ENCODE results near the gene NDRG3. TPM values are rescaled to one million over a fixed set of nuclear protein-coding genes. Genes with fewer than 3 reads are reported as not detected.

The NDRG3 gene
- total RNA-seq, 1 experiment from 2014 or later = 23.6 TPM

GRCh38 chr20:36784116-36784515, 38.2 kb upstream of the NDRG3 start:
- Histone ChIP-seq H2BK15ac (ENCODE audit: low read depth, low read length) (no peak overlapping the region), H4K91ac (ENCODE audit: insufficient read length, low read depth, low read length) (no peak overlapping the region), H2AK5ac (ENCODE audit: insufficient read length, low read length) (no peak overlapping the region), H3K23ac (ENCODE audit: insufficient read length, low read depth, low read length) (no peak overlapping the region), H2BK20ac (ENCODE audit: low read depth, low read length, poor library complexity, severe bottlenecking) (no peak overlapping the region), H4K20me1 (ENCODE audit: control insufficient read depth, insufficient read depth, insufficient read length) (peaks cover 2% of the 10 kb centered on the region), H2AFZ (ENCODE audit: low read length) (no peak overlapping the region), H3K56ac (ENCODE audit: insufficient read length, low read depth, low read length) (no peak overlapping the region), H4K5ac (ENCODE audit: insufficient read length, low read depth, low read length) (no peak overlapping the region), H3K27ac (ENCODE audit: insufficient read length, low read depth, low read length) (no peak overlapping the region), H3K27me3 (ENCODE audit: insufficient read depth, low read length) (no peaks in the 10 kb centered on the region), H2BK120ac (ENCODE audit: low read depth, low read length, poor library complexity, severe bottlenecking) (no peak overlapping the region), H3K4me1 (ENCODE audit: insufficient read depth, low read length) (no peaks in the 10 kb centered on the region), H3K14ac (ENCODE audit: insufficient read depth, low read length) (no peak overlapping the region), H3K79me2 (ENCODE audit: insufficient read depth, low read length) (no peaks in the 10 kb centered on the region), H3K79me1 (ENCODE audit: insufficient read depth, low read depth, low read length, poor library complexity, severe bottlenecking) (no peaks in the 10 kb centered on the region), H3K23me2 (ENCODE audit: insufficient read length, low read depth, low read length, poor library complexity, severe bottlenecking) (no peaks in the 10 kb centered on the region), H3K9me3 (ENCODE audit: control insufficient read depth, low read depth, low read length) (no peaks in the 10 kb centered on the region), H4K8ac (replicated peaks; ENCODE audit: insufficient read length, low read depth, low read length) (no peak overlapping the region), H3K4ac (ENCODE audit: low read depth, low read length) (no peak overlapping the region), H3K4me2 (ENCODE audit: insufficient read depth, insufficient read length, low read length) (no peak overlapping the region), H3K9ac (ENCODE audit: extremely low read depth, insufficient read length, low read length) (no peak overlapping the region), H3T11ph (ENCODE audit: low read length) (no peak overlapping the region), H2BK12ac (ENCODE audit: insufficient read length, low read depth, low read length) (no peak overlapping the region), H3K18ac (ENCODE audit: insufficient read length, low read depth, low read length) (no peak overlapping the region), H2BK5ac (ENCODE audit: insufficient read length, low read length) (no peak overlapping the region)
- WGBS (ENCODE audit: extremely low coverage, insufficient read length, low lambda C conversion rate) = no CpG with 5 or more reads among the region's 7 CpGs
- H3K4me3 Mint-ChIP-seq = no peak overlapping the region
- peaks cover 9 to 13% of the 10 kb centered on the region in 2 experiments for H3K4me1 Mint-ChIP-seq
- no peak for DNase-seq
- H3K27ac Mint-ChIP-seq = no peak overlapping the region; a peak in 1 of 7 replicates
- peaks cover 28 to 44% (median 39%) of the 10 kb centered on the region in 3 experiments for H3K36me3 Mint-ChIP-seq (ENCODE audit: insufficient read depth in 1 of 3, low read depth in 3 of 3)
- TF ChIP-seq CTCF (conservative IDR thresholded peaks at IDR 0.05) = no peak
- H3K27me3 Mint-ChIP-seq (ENCODE audit: low read depth) = peaks cover under 1% of the 10 kb centered on the region; the same call in 1 of the 2 replicates
- no peaks in the 10 kb centered on the region for H3K9me3 Mint-ChIP-seq
